H9 (cell line): ENCODE results near the gene CDC42EP1. TPM values are rescaled to one million over a fixed set of nuclear protein-coding genes. Genes with fewer than 3 reads are reported as not detected.

Experiments
- DNase-seq: peaks from one replicate; pipeline ENCODE4 v3.0.0-alpha.2; 2017
- H2AFZ ChIP-seq: one replicate; pipeline ENCODE4 v1.6.1; 2013; ENCODE audit warnings: mild to moderate bottlenecking, low read length, control low read depth, moderate library complexity
- H2AK5ac ChIP-seq: 2 replicates; pipeline ENCODE4 v1.6.1; 2013; ENCODE audit warnings: low read length, control low read depth, mixed read lengths; ENCODE audit not compliant: insufficient read length
- H2BK120ac ChIP-seq: one replicate; pipeline ENCODE4 v1.6.1; 2013; ENCODE audit warnings: low read depth, mild to moderate bottlenecking, low read length, control low read depth, inconsistent platforms; ENCODE audit not compliant: poor library complexity, severe bottlenecking
- H2BK12ac ChIP-seq: 2 replicates; pipeline ENCODE4 v1.6.1; 2013; ENCODE audit warnings: low read length, control low read depth, mixed read lengths, low read depth; ENCODE audit not compliant: insufficient read length
- H2BK15ac ChIP-seq: 2 replicates; pipeline ENCODE4 v1.6.1; 2013; ENCODE audit warnings: low read depth, low read length, control low read depth
- H2BK20ac ChIP-seq: one replicate; pipeline ENCODE4 v1.6.1; 2013; ENCODE audit warnings: low read depth, mild to moderate bottlenecking, low read length, control low read depth, inconsistent platforms; ENCODE audit not compliant: poor library complexity, severe bottlenecking
- H2BK5ac ChIP-seq: 2 replicates; pipeline ENCODE4 v1.6.1; 2013; ENCODE audit warnings: low read length, control low read depth, mixed read lengths; ENCODE audit not compliant: insufficient read length
- H3K14ac ChIP-seq: 2 replicates; pipeline ENCODE4 v1.6.1; 2013; ENCODE audit warnings: low read length, control low read depth; ENCODE audit not compliant: insufficient read depth
- H3K18ac ChIP-seq: 2 replicates; pipeline ENCODE4 v1.6.1; 2013; ENCODE audit warnings: low read depth, mild to moderate bottlenecking, mixed read lengths, low read length, control low read depth; ENCODE audit not compliant: insufficient read length
- H3K23ac ChIP-seq: 2 replicates; pipeline ENCODE4 v1.6.1; 2013; ENCODE audit warnings: low read length, control low read depth, mixed read lengths, low read depth; ENCODE audit not compliant: insufficient read length
- H3K23me2 ChIP-seq: 2 replicates; pipeline ENCODE4 v1.6.1; 2013; ENCODE audit warnings: low read depth, mild to moderate bottlenecking, mixed read lengths, low read length, control low read depth; ENCODE audit not compliant: insufficient read length, poor library complexity, severe bottlenecking
- H3K27ac ChIP-seq: 2 replicates; pipeline ENCODE4 v1.5.1; 2013; ENCODE audit warnings: low read length, control low read depth, mixed read lengths, low read depth; ENCODE audit not compliant: insufficient read length
- H3K27me3 ChIP-seq: 2 replicates; pipeline ENCODE4 v1.6.1; 2013; ENCODE audit warnings: low read length, control low read depth, inconsistent platforms; ENCODE audit not compliant: insufficient read depth
- H3K4ac ChIP-seq: 2 replicates; pipeline ENCODE4 v1.6.1; 2013; ENCODE audit warnings: low read depth, mild to moderate bottlenecking, control low read depth, inconsistent platforms, low read length, moderate library complexity
- H3K4me1 ChIP-seq: 2 replicates; pipeline ENCODE4 v1.6.1; 2013; ENCODE audit warnings: low read length, control low read depth, inconsistent platforms; ENCODE audit not compliant: insufficient read depth
- H3K4me2 ChIP-seq: 2 replicates; pipeline ENCODE4 v1.6.1; 2013; ENCODE audit warnings: low read length, control low read depth, mixed read lengths; ENCODE audit not compliant: insufficient read length, insufficient read depth
- H3K56ac ChIP-seq: 2 replicates; pipeline ENCODE4 v1.6.1; 2013; ENCODE audit warnings: low read depth, mild to moderate bottlenecking, mixed read lengths, low read length, control low read depth; ENCODE audit not compliant: insufficient read length
- H3K79me1 ChIP-seq: 2 replicates; pipeline ENCODE4 v1.6.1; 2013; ENCODE audit warnings: low read depth, mild to moderate bottlenecking, moderate library complexity, low read length, control low read depth, inconsistent platforms; ENCODE audit not compliant: insufficient read depth, poor library complexity, severe bottlenecking
- H3K79me2 ChIP-seq: 2 replicates; pipeline ENCODE4 v1.6.1; 2013; ENCODE audit warnings: low read length, control low read depth, inconsistent platforms; ENCODE audit not compliant: insufficient read depth
- H3K9ac ChIP-seq: 2 replicates; pipeline ENCODE4 v1.6.1; 2013; ENCODE audit warnings: low read length, control low read depth, mixed read lengths; ENCODE audit not compliant: insufficient read length; ENCODE audit errors: extremely low read depth
- H3K9me3 ChIP-seq: one replicate; pipeline ENCODE4 v1.6.1; 2013; ENCODE audit warnings: low read depth, low read length, inconsistent platforms; ENCODE audit not compliant: control insufficient read depth
- H3T11ph ChIP-seq: one replicate; pipeline ENCODE4 v1.6.1; 2013; ENCODE audit warnings: mild to moderate bottlenecking, low read length, control low read depth, inconsistent platforms
- H4K20me1 ChIP-seq: one replicate; pipeline ENCODE4 v1.6.1; 2013; ENCODE audit not compliant: control insufficient read depth, insufficient read length, insufficient read depth
- H4K5ac ChIP-seq: 2 replicates; pipeline ENCODE4 v1.6.1; 2013; ENCODE audit warnings: low read depth, mild to moderate bottlenecking, mixed read lengths, low read length, control low read depth; ENCODE audit not compliant: insufficient read length
- H4K8ac ChIP-seq: replicated peaks from 2 replicates; pipeline ENCODE4 v1.6.1; 2013; ENCODE audit warnings: low read length, control low read depth, mixed read lengths, low read depth; ENCODE audit not compliant: insufficient read length
- H4K91ac ChIP-seq: 2 replicates; pipeline ENCODE4 v1.6.1; 2013; ENCODE audit warnings: low read depth, mild to moderate bottlenecking, moderate library complexity, mixed read lengths, low read length, control low read depth; ENCODE audit not compliant: insufficient read length
- H3K27ac Mint-ChIP-seq, 3 experiments: 2 replicates in 2 of 3; 3 replicates in 1 of 3; pipeline ENCODE4 v1.8.0; 2020 to 2021; ENCODE audit warnings: mixed read lengths in 3 of 3, mild to moderate bottlenecking in 1 of 3, moderate library complexity in 1 of 3
- H3K27me3 Mint-ChIP-seq: 2 replicates; pipeline ENCODE4 v1.8.0; 2021; ENCODE audit warnings: low read depth, mild to moderate bottlenecking, moderate library complexity, mixed read lengths
- H3K36me3 Mint-ChIP-seq, 3 experiments: 2 replicates in 2 of 3; 3 replicates in 1 of 3; pipeline ENCODE4 v1.8.0; 2020 to 2021; ENCODE audit warnings: low read depth in 3 of 3, mixed read lengths in 3 of 3; ENCODE audit not compliant: insufficient read depth in 1 of 3
- H3K4me1 Mint-ChIP-seq, 2 experiments: 2 replicates each; pipeline ENCODE4 v1.8.0; 2020; ENCODE audit warnings: mixed read lengths in 2 of 2
- H3K4me3 Mint-ChIP-seq, 2 experiments: 2 replicates in 1 of 2; 3 replicates in 1 of 2; pipeline ENCODE4 v1.8.0; 2020 to 2021; ENCODE audit warnings: mild to moderate bottlenecking in 2 of 2, mixed read lengths in 2 of 2, moderate library complexity in 1 of 2
- H3K9me3 Mint-ChIP-seq, 2 experiments: 2 replicates in 1 of 2; 3 replicates in 1 of 2; pipeline ENCODE4 v1.8.0; 2020; ENCODE audit warnings: mild to moderate bottlenecking in 2 of 2, mixed read lengths in 2 of 2, moderate library complexity in 1 of 2
- CTCF ChIP-seq: fragments of 200-600 bp; sonication (generic); conservative IDR thresholded peaks from 3 replicates; pipeline ENCODE4 v1.8.0; 2021; ENCODE audit warnings: antibody characterized with exemption, mild to moderate bottlenecking
- WGBS: extraction: QIAGEN DNeasy Blood & Tissue Kit; methylation state at CpG from one replicate; pipeline ENCODE4 v1.1.7; 2013; ENCODE audit warnings: missing lambda C conversion rate, low lambda C conversion rate, mixed read lengths; ENCODE audit not compliant: insufficient read length; ENCODE audit errors: extremely low coverage; 5-methylcytosine and 5-hydroxymethylcytosine counted together
- total RNA-seq: library from RNA; stranded (reverse); gene quantifications from 2 replicates; pipeline ENCODE4 v1.2.1, GENCODE V29; 2021

CDC42EP1 gene
- total RNA-seq, 1 experiment from 2014 or later, result 23.0 TPM

- no peak overlapping the region for H3K23ac ChIP-seq
- no CpG with 5 or more reads among the region's 6 CpGs for WGBS
- H3K27me3 ChIP-seq, result no peaks in the 10 kb centered on the region
- H2AK5ac ChIP-seq, result no peak overlapping the region
- H3T11ph ChIP-seq, result no peak overlapping the region
- H4K5ac ChIP-seq, result no peak overlapping the region
- no peaks in the 10 kb centered on the region for H3K9me3 ChIP-seq
- Mint-ChIP-seq H3K9me3 (no peaks in the 10 kb centered on the region), H3K27me3 (peaks cover 8% of the 10 kb centered on the region), H3K36me3 (no peaks in the 10 kb centered on the region), H3K4me3 (no peak overlapping the region), H3K27ac (no peak overlapping the region), H3K4me1 (peaks cover 15 to 27% of the 10 kb centered on the region in 2 experiments)
- H2BK5ac ChIP-seq, result no peak overlapping the region
- H3K4me2 ChIP-seq, result no peak overlapping the region
- H4K20me1 ChIP-seq, result no peaks in the 10 kb centered on the region
- H3K9ac ChIP-seq, result no peak overlapping the region
- TF ChIP-seq CTCF, result no peak
- no peak overlapping the region for H2AFZ ChIP-seq
- H2BK12ac ChIP-seq, result no peak overlapping the region
- no peak for DNase-seq
- H4K8ac ChIP-seq, result no peak overlapping the region
- H3K14ac ChIP-seq, result no peak overlapping the region
- H3K56ac ChIP-seq, result no peak overlapping the region
- no peaks in the 10 kb centered on the region for H3K79me2 ChIP-seq
- H2BK120ac ChIP-seq, result no peak overlapping the region
- H3K4ac ChIP-seq, result no peak overlapping the region
- no peak overlapping the region for H2BK15ac ChIP-seq
- peaks cover 4% of the 10 kb centered on the region for H3K23me2 ChIP-seq
- H3K4me1 ChIP-seq, result peaks cover 3% of the 10 kb centered on the region; the same call in 1 of the 2 replicates
- no peak overlapping the region for H4K91ac ChIP-seq
- no peaks in the 10 kb centered on the region for H3K79me1 ChIP-seq
- no peak overlapping the region for H3K18ac ChIP-seq
- H2BK20ac ChIP-seq, result no peak overlapping the region
- no peak overlapping the region for H3K27ac ChIP-seq
These were observed 43.8 kb downstream of the CDC42EP1 start for GRCh38 chr22:37604074-37604473.
